GM23338 (cell line): ENCODE measurements around the gene SRR. TPM values are rescaled to one million over a fixed set of nuclear protein-coding genes. Genes with fewer than 3 reads are reported as not detected.

Experiments
- ATAC-seq: fragments of 200-7000 bp; cut with Tn5 transposase; 3 replicates; pipeline ENCODE4 v1.9.1; 2020
- DNase-seq: peaks from one replicate; pipeline ENCODE4 v3.0.0-alpha.2; 2015; ENCODE audit warnings: low spot score
- H2AFZ ChIP-seq: fragments of 200-600 bp; sonication (generic); 2 replicates; pipeline ENCODE4 v1.8.0; 2016; ENCODE audit warnings: antibody characterized with exemption, mild to moderate bottlenecking, moderate library complexity
- H3F3A ChIP-seq: fragments of 200-600 bp; sonication (generic); replicated peaks from 2 replicates; pipeline ENCODE4 v1.8.0; 2017; ENCODE audit warnings: antibody characterized with exemption, mixed run types, low read depth
- H3K27ac ChIP-seq: fragments of 200-600 bp; sonication (generic); 2 replicates; pipeline ENCODE4 v1.6.1; 2016; ENCODE audit warnings: low read depth
- H3K27me3 ChIP-seq: fragments of 200-600 bp; sonication (generic); 2 replicates; pipeline ENCODE4 v1.8.0; 2016; ENCODE audit warnings: mild to moderate bottlenecking, mixed run types, moderate library complexity; ENCODE audit not compliant: insufficient read depth
- H3K36me3 ChIP-seq: fragments of 200-600 bp; sonication (generic); 2 replicates; pipeline ENCODE4 v1.8.0; 2016; ENCODE audit warnings: mild to moderate bottlenecking; ENCODE audit not compliant: insufficient read depth
- H3K4me1 ChIP-seq: fragments of 200-600 bp; sonication (generic); 2 replicates; pipeline ENCODE4 v1.8.0; 2016; ENCODE audit warnings: mild to moderate bottlenecking, moderate library complexity; ENCODE audit not compliant: insufficient read depth
- H3K4me2 ChIP-seq: fragments of 200-600 bp; sonication (generic); 2 replicates; pipeline ENCODE4 v1.7.1; 2017; ENCODE audit warnings: mixed run types
- H3K4me3 ChIP-seq: fragments of 200-600 bp; sonication (generic); 2 replicates; pipeline ENCODE4 v1.6.1; 2016; ENCODE audit warnings: mixed run types
- H3K79me2 ChIP-seq: fragments of 200-600 bp; sonication (generic); replicated peaks from 2 replicates; pipeline ENCODE4 v1.8.0; 2017; ENCODE audit warnings: mild to moderate bottlenecking; ENCODE audit not compliant: insufficient read depth
- H3K9me2 ChIP-seq: fragments of 200-600 bp; sonication (generic); 2 replicates; pipeline ENCODE4 v1.8.0; 2017; ENCODE audit not compliant: insufficient read depth
- H4K20me1 ChIP-seq: fragments of 200-600 bp; sonication (generic); replicated peaks from 2 replicates; pipeline ENCODE4 v1.8.0; 2017; ENCODE audit warnings: mild to moderate bottlenecking; ENCODE audit not compliant: insufficient read depth
- H3K27ac Mint-ChIP-seq: 2 replicates; pipeline ENCODE4 v1.8.0; 2020; ENCODE audit warnings: inconsistent platforms, mild to moderate bottlenecking, moderate library complexity, mixed read lengths
- H3K27me3 Mint-ChIP-seq: 3 replicates; pipeline ENCODE4 v1.8.0; 2022; ENCODE audit warnings: low read depth, mild to moderate bottlenecking, moderate library complexity, mixed read lengths, inconsistent platforms; ENCODE audit not compliant: insufficient read depth, poor library complexity
- H3K36me3 Mint-ChIP-seq: 3 replicates; pipeline ENCODE4 v1.8.0; 2021; ENCODE audit warnings: low read depth, mild to moderate bottlenecking, inconsistent platforms, moderate library complexity, mixed read lengths
- H3K4me1 Mint-ChIP-seq: 3 replicates; pipeline ENCODE4 v1.8.0; 2020; ENCODE audit warnings: mild to moderate bottlenecking, inconsistent platforms, mixed read lengths
- H3K4me3 Mint-ChIP-seq: 3 replicates; pipeline ENCODE4 v1.8.0; 2021; ENCODE audit warnings: moderate library complexity, mild to moderate bottlenecking, inconsistent platforms, mixed read lengths
- H3K9me3 Mint-ChIP-seq: 3 replicates; pipeline ENCODE4 v1.8.0; 2020; ENCODE audit warnings: moderate library complexity, mild to moderate bottlenecking, inconsistent platforms, mixed read lengths
- EZH2 ChIP-seq: fragments of 200-600 bp; sonication (generic); IDR thresholded peaks from one replicate; pipeline ENCODE4 v1.8.0; 2017; ENCODE audit warnings: antibody characterized with exemption, mild to moderate bottlenecking, low read depth; ENCODE audit not compliant: unreplicated experiment
- EZH2phosphoT487 ChIP-seq: fragments of 200-600 bp; sonication (generic); IDR thresholded peaks from one replicate; pipeline ENCODE4 v1.8.1; 2018; ENCODE audit warnings: antibody characterized with exemption; ENCODE audit not compliant: unreplicated experiment
- JUNB ChIP-seq: IDR thresholded peaks from one replicate; pipeline ENCODE4 v1.6.1; 2016; ENCODE audit warnings: antibody characterized with exemption; ENCODE audit not compliant: unreplicated experiment
- NANOG ChIP-seq: IDR thresholded peaks from 2 replicates; pipeline ENCODE4 v1.6.1; 2016; ENCODE audit warnings: antibody characterized with exemption, borderline replicate concordance
- ZNF114 ChIP-seq: fragments of 250-450 bp; sonication (Bioruptor Pico); IDR thresholded peaks from 2 replicates; pipeline ENCODE4 v1.5.0; 2020; ENCODE audit warnings: mild to moderate bottlenecking, moderate library complexity
- ZNF331 ChIP-seq: fragments of 250-450 bp; sonication (Bioruptor Pico); IDR thresholded peaks from 2 replicates; pipeline ENCODE4 v1.5.0; 2020; ENCODE audit warnings: low read depth, mild to moderate bottlenecking, moderate library complexity
- polyA plus RNA-seq: library from polyadenylated mRNA; unstranded; fragments of >200 nt; fragmentation: Nextera tagmentation; extraction: Ambion mirVana; gene quantifications from 2 replicates; pipeline ENCODE4 v1.2.1, GENCODE V29; 2016
- total RNA-seq: library from RNA; depleted of rRNA; stranded (reverse); fragments of >200 nt; shearing (Covaris generic); gene quantifications from 2 replicates; pipeline ENCODE4 v1.2.3, GENCODE V29; 2014
- TF ChIP-seq, protein P1 (sequence below), 2 experiments: fragments of 200-600 bp in 1 of 2; sonication (generic) in 1 of 2; conservative IDR thresholded peaks; 2 replicates each; pipeline versions ENCODE4 v1.5.1 to v1.6.1; 2016 to 2017; ENCODE audit warnings: antibody characterized with exemption in 2 of 2, low read depth in 2 of 2, mild to moderate bottlenecking in 2 of 2, moderate library complexity in 1 of 2
- TF ChIP-seq, protein P2 (sequence below): fragments of 250-450 bp; sonication (Bioruptor Pico); IDR thresholded peaks from 2 replicates; pipeline ENCODE4 v1.5.0; 2020; ENCODE audit warnings: mild to moderate bottlenecking, moderate library complexity

The SRR gene
- total and polyA plus RNA-seq, 2 experiments from 2014 or later, result 2.8 to 5.4 TPM

- H2AFZ ChIP-seq, result no peak overlapping the region
- TF ChIP-seq NANOG (no peak), EZH2phosphoT487 (no peak), EZH2 (no peak), ZNF331 (no peak), ZNF114 (CRISPR knock-in tag) (no peak), JUNB (no peak)
- TF ChIP-seq, protein P1, sequence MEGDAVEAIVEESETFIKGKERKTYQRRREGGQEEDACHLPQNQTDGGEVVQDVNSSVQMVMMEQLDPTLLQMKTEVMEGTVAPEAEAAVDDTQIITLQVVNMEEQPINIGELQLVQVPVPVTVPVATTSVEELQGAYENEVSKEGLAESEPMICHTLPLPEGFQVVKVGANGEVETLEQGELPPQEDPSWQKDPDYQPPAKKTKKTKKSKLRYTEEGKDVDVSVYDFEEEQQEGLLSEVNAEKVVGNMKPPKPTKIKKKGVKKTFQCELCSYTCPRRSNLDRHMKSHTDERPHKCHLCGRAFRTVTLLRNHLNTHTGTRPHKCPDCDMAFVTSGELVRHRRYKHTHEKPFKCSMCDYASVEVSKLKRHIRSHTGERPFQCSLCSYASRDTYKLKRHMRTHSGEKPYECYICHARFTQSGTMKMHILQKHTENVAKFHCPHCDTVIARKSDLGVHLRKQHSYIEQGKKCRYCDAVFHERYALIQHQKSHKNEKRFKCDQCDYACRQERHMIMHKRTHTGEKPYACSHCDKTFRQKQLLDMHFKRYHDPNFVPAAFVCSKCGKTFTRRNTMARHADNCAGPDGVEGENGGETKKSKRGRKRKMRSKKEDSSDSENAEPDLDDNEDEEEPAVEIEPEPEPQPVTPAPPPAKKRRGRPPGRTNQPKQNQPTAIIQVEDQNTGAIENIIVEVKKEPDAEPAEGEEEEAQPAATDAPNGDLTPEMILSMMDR (conservative IDR thresholded peaks at IDR 0.05; ENCODE audit: low read depth in 2 of 2), result no peak
- TF ChIP-seq, protein P2, sequence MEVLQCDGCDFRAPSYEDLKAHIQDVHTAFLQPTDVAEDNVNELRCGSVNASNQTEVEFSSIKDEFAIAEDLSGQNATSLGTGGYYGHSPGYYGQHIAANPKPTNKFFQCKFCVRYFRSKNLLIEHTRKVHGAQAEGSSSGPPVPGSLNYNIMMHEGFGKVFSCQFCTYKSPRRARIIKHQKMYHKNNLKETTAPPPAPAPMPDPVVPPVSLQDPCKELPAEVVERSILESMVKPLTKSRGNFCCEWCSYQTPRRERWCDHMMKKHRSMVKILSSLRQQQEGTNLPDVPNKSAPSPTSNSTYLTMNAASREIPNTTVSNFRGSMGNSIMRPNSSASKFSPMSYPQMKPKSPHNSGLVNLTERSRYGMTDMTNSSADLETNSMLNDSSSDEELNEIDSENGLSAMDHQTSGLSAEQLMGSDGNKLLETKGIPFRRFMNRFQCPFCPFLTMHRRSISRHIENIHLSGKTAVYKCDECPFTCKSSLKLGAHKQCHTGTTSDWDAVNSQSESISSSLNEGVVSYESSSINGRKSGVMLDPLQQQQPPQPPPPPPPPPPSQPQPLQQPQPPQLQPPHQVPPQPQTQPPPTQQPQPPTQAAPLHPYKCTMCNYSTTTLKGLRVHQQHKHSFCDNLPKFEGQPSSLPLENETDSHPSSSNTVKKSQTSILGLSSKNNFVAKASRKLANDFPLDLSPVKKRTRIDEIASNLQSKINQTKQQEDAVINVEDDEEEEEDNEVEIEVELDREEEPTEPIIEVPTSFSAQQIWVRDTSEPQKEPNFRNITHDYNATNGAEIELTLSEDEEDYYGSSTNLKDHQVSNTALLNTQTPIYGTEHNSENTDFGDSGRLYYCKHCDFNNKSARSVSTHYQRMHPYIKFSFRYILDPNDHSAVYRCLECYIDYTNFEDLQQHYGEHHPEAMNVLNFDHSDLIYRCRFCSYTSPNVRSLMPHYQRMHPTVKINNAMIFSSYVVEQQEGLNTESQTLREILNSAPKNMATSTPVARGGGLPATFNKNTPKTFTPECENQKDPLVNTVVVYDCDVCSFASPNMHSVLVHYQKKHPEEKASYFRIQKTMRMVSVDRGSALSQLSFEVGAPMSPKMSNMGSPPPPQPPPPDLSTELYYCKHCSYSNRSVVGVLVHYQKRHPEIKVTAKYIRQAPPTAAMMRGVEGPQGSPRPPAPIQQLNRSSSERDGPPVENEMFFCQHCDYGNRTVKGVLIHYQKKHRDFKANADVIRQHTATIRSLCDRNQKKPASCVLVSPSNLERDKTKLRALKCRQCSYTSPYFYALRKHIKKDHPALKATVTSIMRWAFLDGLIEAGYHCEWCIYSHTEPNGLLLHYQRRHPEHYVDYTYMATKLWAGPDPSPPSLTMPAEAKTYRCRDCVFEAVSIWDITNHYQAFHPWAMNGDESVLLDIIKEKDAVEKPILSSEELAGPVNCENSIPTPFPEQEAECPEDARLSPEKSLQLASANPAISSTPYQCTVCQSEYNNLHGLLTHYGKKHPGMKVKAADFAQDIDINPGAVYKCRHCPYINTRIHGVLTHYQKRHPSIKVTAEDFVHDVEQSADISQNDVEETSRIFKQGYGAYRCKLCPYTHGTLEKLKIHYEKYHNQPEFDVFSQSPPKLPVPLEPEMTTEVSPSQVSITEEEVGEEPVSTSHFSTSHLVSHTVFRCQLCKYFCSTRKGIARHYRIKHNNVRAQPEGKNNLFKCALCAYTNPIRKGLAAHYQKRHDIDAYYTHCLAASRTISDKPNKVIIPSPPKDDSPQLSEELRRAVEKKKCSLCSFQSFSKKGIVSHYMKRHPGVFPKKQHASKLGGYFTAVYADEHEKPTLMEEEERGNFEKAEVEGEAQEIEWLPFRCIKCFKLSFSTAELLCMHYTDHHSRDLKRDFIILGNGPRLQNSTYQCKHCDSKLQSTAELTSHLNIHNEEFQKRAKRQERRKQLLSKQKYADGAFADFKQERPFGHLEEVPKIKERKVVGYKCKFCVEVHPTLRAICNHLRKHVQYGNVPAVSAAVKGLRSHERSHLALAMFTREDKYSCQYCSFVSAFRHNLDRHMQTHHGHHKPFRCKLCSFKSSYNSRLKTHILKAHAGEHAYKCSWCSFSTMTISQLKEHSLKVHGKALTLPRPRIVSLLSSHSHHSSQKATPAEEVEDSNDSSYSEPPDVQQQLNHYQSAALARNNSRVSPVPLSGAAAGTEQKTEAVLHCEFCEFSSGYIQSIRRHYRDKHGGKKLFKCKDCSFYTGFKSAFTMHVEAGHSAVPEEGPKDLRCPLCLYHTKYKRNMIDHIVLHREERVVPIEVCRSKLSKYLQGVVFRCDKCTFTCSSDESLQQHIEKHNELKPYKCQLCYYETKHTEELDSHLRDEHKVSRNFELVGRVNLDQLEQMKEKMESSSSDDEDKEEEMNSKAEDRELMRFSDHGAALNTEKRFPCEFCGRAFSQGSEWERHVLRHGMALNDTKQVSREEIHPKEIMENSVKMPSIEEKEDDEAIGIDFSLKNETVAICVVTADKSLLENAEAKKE (CRISPR knock-in tag), result no peak
- H3K27ac ChIP-seq, result no peak overlapping the region
- H3K27me3 Mint-ChIP-seq, result peaks cover 18% of the 10 kb centered on the region
- no peaks in the 10 kb centered on the region for H3K36me3 ChIP-seq
- H3K9me3 Mint-ChIP-seq, result no peaks in the 10 kb centered on the region
- no peak for ATAC-seq
- no peaks in the 10 kb centered on the region for H3K79me2 ChIP-seq
- no peaks in the 10 kb centered on the region for H3K9me2 ChIP-seq
- H4K20me1 ChIP-seq, result no peaks in the 10 kb centered on the region; the same call in none of the 2 replicates
- H3K4me1 Mint-ChIP-seq, result peaks cover 17% of the 10 kb centered on the region
- H3K27ac Mint-ChIP-seq, result peak overlapping the region; percentile 87
- 0 out of 2 replicates have a peak, but pooled peaks cover 3% of the 10 kb centered on the region for H3F3A ChIP-seq
- H3K4me2 ChIP-seq, result peak overlapping the region; percentile 43; the same call in 1 of the 2 replicates
- H3K4me1 ChIP-seq, result no peaks in the 10 kb centered on the region; the same call in 1 of the 2 replicates
- no peak overlapping the region for H3K4me3 Mint-ChIP-seq
- no peak for DNase-seq
- peaks cover 12% of the 10 kb centered on the region; the same call in 2 of the 3 replicates for H3K36me3 Mint-ChIP-seq
- no peak overlapping the region for H3K4me3 ChIP-seq
- H3K27me3 ChIP-seq, result no peaks in the 10 kb centered on the region
Measured at GRCh38 chr17:2370211-2370589, 66.5 kb downstream of the SRR start.
